Measurements from ENCODE around the gene HOXD4.

- TF ChIP-seq CTCF (IDR thresholded peaks at IDR 0.05) (no peak), POLR2A (IDR thresholded peaks at IDR 0.05) (no peak)
These were observed 14.9 kb downstream of the HOXD4 start for GRCh38 chr2:176166272-176166671.

Measured in heart left ventricle (tissue), 13 donors.